K562 (cell line): Measurements from ENCODE around the gene NCBP2. TPM values are rescaled to one million over a fixed set of nuclear protein-coding genes. Genes with fewer than 3 reads are reported as not detected.

Experiments used
- GABPA ChIP-seq: fragments of 200-800 bp; sonication (Bioruptor generic); conservative IDR thresholded peaks from 2 replicates; pipeline ENCODE4 v1.6.1; 2016; ENCODE audit warnings: low read depth, missing genetic modification characterization, missing compliant biosample characterization
- NFATC3 ChIP-seq: fragments of 450-650 bp; IDR thresholded peaks from 2 replicates; pipeline ENCODE4 v1.6.1; 2017; ENCODE audit warnings: mild to moderate bottlenecking
- NFRKB ChIP-seq: fragments of 450-650 bp; IDR thresholded peaks from 2 replicates; pipeline ENCODE4 v1.6.1; 2016; ENCODE audit warnings: low read depth
- NFYB ChIP-seq: IDR thresholded peaks from 2 replicates; pipeline ENCODE4 v1.6.1; 2011; ENCODE audit warnings: mild to moderate bottlenecking, moderate library complexity; ENCODE audit not compliant: insufficient read length; ENCODE audit errors: extremely low read depth
- POLR2H ChIP-seq: IDR thresholded peaks from 2 replicates; pipeline ENCODE4 v1.6.1; 2016; ENCODE audit warnings: missing genetic modification characterization, low read depth, mild to moderate bottlenecking, control low read depth, missing compliant biosample characterization, moderate library complexity
- RB1 ChIP-seq: fragments of 450-650 bp; IDR thresholded peaks from 2 replicates; pipeline ENCODE4 v1.6.1; 2017; ENCODE audit warnings: low read depth, mild to moderate bottlenecking
- SAP30 ChIP-seq: fragments of 200-600 bp; sonication (generic); IDR thresholded peaks from 2 replicates; pipeline ENCODE4 v1.6.1; 2012; ENCODE audit warnings: borderline replicate concordance, low read depth, mild to moderate bottlenecking, moderate library complexity, low read length, control low read depth, inconsistent platforms; ENCODE audit not compliant: insufficient read depth, poor library complexity, severe bottlenecking
- SIX5 ChIP-seq, 2 experiments: IDR thresholded peaks; 2 replicates each; pipeline ENCODE4 v1.6.1; 2011; ENCODE audit warnings: low read length in 2 of 2, borderline replicate concordance in 1 of 2, low read depth in 1 of 2, mild to moderate bottlenecking in 1 of 2, moderate library complexity in 1 of 2; ENCODE audit not compliant: insufficient read depth in 1 of 2
- SMARCC2 ChIP-seq: fragments of 450-650 bp; IDR thresholded peaks from 2 replicates; pipeline ENCODE4 v1.6.1; 2017; ENCODE audit warnings: antibody characterized with exemption, moderate library complexity, mild to moderate bottlenecking, low read depth
- ZBED1 ChIP-seq: IDR thresholded peaks from 2 replicates; pipeline ENCODE4 v1.6.1; 2014
- ZBTB40 ChIP-seq, 2 experiments: fragments of 450-650 bp in 1 of 2; sonication (generic) in 1 of 2; formaldehyde crosslinking in 1 of 2; IDR thresholded peaks; 2 replicates each; pipeline versions ENCODE4 v1.7.1 to v1.9.0; 2016 to 2022; ENCODE audit warnings: inconsistent platforms in 1 of 2, mild to moderate bottlenecking in 1 of 2, missing genetic modification reagents in 1 of 2
- ZSCAN32 ChIP-seq: fragments of 450-650 bp; formaldehyde crosslinking; IDR thresholded peaks from 2 replicates; pipeline ENCODE4 v1.4.0; 2020; ENCODE audit warnings: mild to moderate bottlenecking, moderate library complexity
- polyA plus RNA-seq, 8 experiments: library from polyadenylated mRNA; depleted of rRNA in 4 of 8; stranded (reverse) in 5 of 8; unstranded in 3 of 8; fragments of >200 nt; fragmentation: Nextera tagmentation in 2 of 8; fragmentation: Illumina TruSeq in 1 of 8; extraction: Ambion mirVana in 2 of 8; extraction: Trizol in 1 of 8; gene quantifications; 2 replicates each; pipeline versions ENCODE4 v1.2.1 to v1.2.3, GENCODE V29; 2011 to 2014; ENCODE audit warnings: inconsistent platforms in 1 of 8, missing spikeins in 1 of 8
- total RNA-seq, 7 experiments: library from RNA; depleted of rRNA in 6 of 7; stranded (reverse); fragments of >200 nt in 6 of 7; fragmentation: Illumina TruSeq in 2 of 7; extraction: Trizol in 2 of 7; gene quantifications; 2 replicates each; pipeline versions ENCODE4 v1.2.1 to v1.2.3, GENCODE V29; 2011 to 2021; ENCODE audit warnings: low replicate concordance in 1 of 7
- TF ChIP-seq, protein P1 (sequence below), 2 experiments: fragments of 450-650 bp in 1 of 2; IDR thresholded peaks; 2 replicates each; pipeline ENCODE4 v1.6.1; 2011 to 2017; ENCODE audit warnings: low read depth in 2 of 2, antibody characterized with exemption in 1 of 2, borderline replicate concordance in 1 of 2, low read length in 1 of 2, mild to moderate bottlenecking in 1 of 2, mixed read lengths in 1 of 2; ENCODE audit not compliant: control insufficient read depth in 1 of 2

The NCBP2 gene
- total and polyA plus RNA-seq, 9 of the 15 experiments (the other 6 are each of a cell fraction or from before 2014, with no cell fraction given): 56.4 to 102 (median 82.3) TPM

DNA sequence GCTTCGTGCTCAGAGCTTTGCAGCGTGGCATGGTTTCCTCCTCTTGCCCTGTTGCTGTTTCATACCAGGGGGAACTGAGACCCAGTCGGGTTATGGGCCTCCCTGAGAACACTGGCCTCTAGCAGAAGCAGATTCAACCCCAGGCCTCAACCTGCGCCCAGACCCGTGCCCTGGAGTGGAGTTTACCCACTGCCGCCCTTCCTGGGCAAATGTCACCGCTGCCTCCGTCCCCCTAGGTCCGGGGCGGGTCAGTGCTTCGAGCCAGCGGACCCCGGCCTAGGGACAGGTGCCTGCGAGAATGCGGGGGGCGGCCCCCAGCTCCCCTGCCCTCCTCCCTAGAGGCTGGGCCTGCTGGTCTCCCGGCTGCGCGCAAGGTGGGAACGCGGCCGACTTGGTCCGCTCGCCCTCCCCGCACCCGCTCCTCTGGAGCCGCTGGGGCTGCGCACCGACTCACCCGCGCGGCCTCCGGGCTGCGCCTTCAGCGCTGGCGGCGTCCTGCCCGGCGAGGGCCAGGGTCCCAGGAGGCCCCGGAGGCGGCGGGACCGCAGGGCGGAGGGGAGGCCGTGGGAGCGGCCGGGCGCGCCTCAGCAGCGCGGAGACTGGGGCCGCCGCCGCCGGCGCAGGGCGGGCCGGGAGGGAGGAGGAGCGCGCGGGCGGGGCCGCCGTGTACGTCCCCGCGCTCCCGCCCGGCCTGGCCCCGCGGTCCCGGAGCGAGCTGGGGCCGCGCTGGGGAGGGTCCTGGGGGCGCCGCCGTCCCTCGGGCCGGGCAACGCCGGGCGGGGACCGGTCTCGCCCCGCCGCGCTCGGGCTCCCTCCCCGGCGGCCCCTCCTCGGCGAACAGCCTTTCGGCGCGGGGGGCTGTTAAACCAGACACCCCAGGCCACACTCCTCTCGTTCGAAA lies 26.2 kb upstream of the NCBP2 start, which contains the start of gene PIGZ (continued):
- TF ChIP-seq, protein P1, sequence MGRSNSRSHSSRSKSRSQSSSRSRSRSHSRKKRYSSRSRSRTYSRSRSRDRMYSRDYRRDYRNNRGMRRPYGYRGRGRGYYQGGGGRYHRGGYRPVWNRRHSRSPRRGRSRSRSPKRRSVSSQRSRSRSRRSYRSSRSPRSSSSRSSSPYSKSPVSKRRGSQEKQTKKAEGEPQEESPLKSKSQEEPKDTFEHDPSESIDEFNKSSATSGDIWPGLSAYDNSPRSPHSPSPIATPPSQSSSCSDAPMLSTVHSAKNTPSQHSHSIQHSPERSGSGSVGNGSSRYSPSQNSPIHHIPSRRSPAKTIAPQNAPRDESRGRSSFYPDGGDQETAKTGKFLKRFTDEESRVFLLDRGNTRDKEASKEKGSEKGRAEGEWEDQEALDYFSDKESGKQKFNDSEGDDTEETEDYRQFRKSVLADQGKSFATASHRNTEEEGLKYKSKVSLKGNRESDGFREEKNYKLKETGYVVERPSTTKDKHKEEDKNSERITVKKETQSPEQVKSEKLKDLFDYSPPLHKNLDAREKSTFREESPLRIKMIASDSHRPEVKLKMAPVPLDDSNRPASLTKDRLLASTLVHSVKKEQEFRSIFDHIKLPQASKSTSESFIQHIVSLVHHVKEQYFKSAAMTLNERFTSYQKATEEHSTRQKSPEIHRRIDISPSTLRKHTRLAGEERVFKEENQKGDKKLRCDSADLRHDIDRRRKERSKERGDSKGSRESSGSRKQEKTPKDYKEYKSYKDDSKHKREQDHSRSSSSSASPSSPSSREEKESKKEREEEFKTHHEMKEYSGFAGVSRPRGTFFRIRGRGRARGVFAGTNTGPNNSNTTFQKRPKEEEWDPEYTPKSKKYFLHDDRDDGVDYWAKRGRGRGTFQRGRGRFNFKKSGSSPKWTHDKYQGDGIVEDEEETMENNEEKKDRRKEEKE (IDR thresholded peaks at IDR 0.05; ENCODE audit: borderline replicate concordance in 1 of 2, control insufficient read depth in 1 of 2, low read depth in 2 of 2, low read length in 1 of 2): no peak
- TF ChIP-seq RB1 (peak; percentile 78), SMARCC2 (no peak), GABPA (tag) (no peak), NFYB (no peak), ZBED1 (no peak), SIX5 (IDR thresholded peaks at IDR 0.05; ENCODE audit: borderline replicate concordance in 1 of 2, insufficient read depth in 1 of 2, low read depth in 1 of 2, low read length in 2 of 2) (no peak), POLR2H (peak; percentile 46; the same call in 1 of the 2 replicates), NFRKB (no peak), ZBTB40 (IDR thresholded peaks at IDR 0.05) (no peak), ZBTB40 (CRISPR knock-in tag; IDR thresholded peaks at IDR 0.05) (no peak), SAP30 (peak; percentile 18), ZSCAN32 (no peak), NFATC3 (no peak)
